Activated T-helper 9 cell treated with anti-CD3 and anti-CD28 coated beads, Interleukin-2, amount 50 U/mL, for 16 hours (primary cell): ENCODE results near the gene TRPC4.

Experiments used
- DNase-seq: peaks from one replicate; pipeline ENCODE4 v3.0.0-alpha.2; 2020; ENCODE audit warnings: low read depth

The TRPC4 gene

DNA sequence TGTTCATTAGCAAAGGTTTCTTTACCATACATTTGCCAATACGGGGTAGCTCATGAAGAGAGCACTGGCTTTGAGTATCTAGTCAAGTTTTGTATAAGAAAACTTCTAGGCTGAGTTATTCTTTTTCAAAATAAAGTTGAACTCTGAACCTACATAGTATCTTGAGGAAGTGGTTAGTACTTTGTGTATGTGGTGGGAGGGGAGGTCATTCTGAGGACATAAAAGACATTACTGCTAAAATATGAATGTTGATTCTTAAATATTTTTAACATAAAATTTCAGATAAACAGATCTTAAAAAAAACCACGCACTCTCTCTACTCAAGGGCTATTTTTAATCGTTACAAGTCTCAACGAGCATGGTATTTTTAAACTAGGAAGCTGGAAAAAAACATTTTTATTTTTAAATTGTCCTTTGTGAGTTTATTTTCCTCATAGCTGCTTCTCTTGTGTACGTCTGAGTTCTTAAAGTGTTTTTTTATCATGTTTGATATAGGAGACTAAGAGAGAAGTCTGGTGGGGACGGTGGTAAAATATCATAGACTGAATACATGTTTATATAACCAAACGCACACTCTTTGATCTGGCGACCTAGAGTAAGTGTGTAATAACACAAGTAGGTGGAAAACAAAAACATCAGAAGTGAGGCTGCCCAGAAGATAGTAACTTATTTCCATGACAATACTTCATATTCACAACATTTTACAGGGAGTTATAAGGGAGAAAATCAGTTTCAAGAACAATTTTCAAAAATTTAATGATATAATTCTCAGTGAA is 153.0 kb downstream of the TRPC4 start:
- DNase-seq: no peak

DNA sequence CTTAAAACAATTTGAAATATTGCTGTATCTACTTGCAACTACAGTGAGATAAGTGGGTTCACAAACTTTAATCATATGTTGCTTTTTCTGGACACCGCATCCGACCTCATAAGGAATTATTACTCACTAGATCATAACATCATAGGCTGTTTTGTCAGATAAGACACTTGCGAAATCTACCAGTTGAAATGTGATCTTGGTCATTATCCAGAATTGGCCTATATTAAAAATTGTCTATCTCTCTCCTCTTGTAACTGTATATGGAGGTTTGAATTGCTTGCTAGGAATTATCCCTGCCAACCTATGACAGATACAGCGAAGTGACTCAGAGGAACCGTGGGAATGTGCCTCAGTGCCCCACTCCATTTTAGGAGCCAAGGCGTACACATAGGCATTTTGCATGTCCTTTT is 154.0 kb downstream of the TRPC4 start:
- DNase-seq: no peak

DNA sequence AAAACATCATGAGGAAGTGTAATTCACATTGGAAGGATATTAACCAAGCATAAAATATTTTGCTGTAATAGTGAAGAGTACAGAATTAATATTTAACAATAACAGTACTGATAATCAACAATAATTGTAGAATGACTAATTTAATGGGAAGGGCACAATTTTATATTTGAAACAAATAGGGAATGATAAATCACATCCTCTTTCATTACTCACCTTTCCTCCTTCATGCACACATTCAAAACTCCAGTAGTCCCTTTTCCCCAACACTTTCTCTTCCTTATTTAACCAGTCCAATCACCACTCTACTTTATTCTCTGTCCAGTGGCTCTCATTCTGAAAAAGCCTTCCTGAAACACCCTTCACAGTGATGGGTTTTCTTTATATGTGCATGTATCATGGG is 160.3 kb downstream of the TRPC4 start:
- no peak for DNase-seq

DNA sequence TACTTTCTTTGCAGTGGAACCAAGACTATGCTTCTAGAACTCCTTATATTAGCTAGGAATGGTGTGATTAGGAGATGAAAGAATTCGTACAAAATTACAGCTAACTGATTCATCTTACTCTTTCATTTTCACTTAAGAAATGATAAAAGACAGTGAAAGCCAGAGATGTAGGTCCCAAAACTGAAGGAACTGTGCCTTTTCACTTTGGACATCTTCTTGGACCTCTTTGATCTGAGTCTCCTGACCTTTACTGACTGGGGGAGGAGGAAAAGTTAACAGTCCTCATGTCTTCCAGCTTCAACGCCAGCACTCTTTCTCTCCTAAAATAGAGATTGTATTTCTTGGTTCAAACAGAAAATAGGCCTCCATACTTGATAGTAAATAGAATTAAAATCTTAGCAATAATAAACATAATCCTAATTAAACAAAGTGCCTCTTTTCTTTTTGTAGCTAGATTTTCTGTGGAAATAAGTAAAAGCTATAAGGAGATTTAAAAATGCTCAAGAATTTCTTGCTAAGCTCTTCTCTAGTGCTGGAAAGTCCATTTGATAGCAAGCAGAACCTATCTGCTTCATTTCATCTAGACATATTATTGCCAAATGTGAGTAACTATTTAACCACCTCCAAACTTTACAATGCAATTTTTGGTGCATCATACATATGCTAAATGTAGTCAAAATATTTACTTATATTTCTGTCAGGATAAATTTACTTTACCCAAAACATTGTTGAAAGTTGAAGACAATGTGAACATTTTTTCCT is 161.7 kb downstream of the TRPC4 start:
- DNase-seq: no peak

DNA sequence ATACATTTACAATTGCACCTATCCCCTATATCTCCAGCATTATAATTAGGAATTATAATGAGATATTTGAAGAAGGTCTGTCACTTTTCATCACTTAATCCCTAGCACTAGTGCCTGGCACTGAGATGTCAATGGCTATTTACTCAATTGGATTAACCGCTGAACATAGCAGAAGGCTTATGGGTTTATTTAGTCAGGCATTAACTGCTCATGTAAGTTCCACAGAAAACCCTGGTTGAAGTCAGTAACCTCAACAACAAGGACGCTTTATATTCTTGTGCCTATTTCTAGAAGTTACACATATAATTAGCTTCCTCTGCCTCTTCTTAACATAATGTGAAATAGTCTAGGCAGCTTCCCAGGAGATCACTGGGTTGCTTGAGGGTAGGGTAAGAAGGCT is 163.5 kb downstream of the TRPC4 start:
- no peak for DNase-seq

DNA sequence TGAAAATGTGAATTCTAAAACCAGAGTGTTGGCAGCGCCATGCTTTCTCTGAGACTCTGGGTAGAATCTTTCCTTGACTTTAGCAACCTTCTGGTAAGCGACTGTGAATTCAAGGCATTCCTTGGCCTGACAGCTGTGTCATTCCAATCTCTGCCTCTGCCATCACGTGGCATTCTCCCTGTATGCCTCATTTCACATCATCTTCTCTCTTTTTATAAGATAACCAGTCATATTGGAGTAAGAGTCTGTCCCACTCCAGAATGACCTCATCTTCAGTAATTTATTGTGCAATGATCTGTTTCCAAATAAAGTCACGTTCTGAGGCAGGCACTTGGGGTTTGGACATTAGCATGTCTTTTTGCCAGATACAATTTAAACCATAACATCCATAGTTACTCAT is 167.6 kb downstream of the TRPC4 start:
- no peak for DNase-seq

DNA sequence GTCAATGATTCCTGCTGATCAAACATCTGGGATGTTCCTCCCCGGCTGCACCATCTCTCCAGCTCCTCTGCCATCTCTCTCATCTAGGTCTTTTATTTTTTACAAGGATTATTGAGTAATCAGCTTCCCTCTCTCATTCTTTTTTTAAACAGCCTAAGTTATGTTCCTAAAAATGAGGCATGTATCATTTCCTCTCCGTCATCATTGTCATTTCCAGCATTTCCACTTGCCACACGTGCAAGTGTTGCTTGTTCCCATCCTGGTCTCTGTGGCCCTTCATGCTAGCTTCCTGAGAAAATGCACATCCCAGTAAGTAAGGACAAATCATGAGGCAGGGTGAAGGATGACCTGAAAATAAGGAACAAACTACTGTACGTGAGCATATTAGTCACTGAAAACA is 168.3 kb downstream of the TRPC4 start:
- DNase-seq: no peak

DNA sequence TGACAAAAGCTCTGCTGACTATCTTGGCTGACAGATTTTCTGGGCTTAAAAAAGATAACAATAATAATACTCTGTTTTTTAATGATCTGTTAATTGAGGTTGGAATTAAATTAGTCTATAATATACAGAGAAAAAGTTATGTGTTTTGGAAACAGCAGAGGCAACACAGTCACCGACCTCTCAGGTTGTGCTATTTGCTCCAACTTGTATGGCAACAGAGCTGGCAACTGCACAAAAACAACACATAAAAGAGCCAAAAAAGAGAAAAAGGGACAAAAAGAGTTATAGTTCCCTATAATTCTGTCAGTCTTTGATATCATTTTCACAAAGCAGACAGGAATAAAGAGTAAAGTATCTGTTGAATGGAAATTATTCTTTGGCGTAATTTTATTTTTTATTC is 168.7 kb downstream of the TRPC4 start:
- no peak for DNase-seq

DNA sequence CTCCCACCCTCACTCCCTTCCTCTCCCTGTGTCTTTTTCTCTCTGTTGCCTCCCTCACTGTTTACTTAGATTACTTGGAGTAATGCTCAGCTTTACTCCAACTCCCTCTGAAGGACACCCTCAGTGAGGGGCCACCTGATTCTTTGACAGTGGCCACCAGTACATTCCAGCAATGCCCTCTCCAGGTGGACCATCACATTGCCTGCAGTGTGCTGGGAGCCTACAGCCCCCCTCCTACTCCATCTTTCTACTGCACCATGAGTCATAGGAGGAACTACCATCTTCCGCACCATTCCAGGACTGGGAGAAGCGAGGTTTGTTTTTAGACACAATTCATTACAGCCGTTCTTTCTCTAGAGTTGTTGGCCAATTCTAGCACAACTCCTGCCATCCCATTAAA is 174.4 kb downstream of the TRPC4 start:
- DNase-seq: no peak

DNA sequence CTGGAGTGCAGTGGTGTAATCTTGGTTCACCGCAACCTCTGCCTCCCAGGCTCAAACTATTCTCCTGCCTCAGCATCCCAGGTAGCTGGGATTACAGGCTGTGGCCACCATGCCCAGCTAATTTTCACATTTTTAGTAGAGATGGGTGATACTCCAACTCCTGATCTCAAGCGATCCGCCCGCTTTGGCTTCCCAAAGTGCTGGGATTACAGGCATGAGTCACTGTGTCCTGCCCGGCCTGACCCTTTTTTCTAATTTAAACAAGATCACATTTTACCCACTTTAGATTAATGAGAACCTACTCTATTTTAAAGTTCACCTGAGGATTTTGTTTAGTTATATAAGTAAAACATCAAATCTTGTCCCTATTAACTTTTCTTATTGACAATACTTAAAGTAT is 179.2 kb downstream of the TRPC4 start:
- DNase-seq: no peak

DNA sequence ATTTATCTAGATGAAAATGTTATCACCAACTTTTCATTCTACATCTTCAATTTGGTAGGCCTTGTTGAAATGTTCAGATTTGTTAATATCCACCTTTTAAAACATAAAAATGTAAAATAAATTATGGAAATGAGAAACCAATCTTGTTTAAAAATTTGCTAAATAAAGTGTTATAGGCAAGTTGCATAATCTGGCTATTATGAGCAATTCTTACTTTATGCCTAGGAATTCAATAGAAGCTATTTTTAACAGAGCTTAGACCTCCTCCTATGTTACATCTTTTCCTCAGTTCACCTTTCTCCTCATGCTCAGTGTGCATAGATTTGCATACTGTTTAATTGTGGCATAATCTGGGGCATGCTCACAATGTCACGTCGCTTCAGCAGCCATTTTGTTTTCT is 183.1 kb downstream of the TRPC4 start:
- no peak for DNase-seq

DNA sequence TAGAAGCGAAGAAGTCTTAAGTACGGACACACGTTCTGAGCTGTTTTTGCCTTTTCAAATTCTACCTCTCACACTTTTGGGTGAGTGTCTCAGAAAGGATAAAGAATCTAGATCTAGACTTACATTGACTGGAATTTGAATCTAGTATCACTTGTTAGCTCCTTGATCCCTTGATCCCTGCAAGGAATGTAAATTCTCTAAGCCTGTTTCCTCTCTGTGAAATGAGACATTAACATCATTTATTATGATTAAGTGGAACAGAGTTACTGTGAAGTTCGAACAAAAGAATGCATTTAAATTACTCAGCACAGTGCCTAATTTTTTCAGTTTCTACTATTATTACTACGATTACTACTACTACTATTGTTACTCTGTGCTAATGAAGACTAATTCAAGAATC is 184.4 kb downstream of the TRPC4 start:
- DNase-seq: no peak

DNA sequence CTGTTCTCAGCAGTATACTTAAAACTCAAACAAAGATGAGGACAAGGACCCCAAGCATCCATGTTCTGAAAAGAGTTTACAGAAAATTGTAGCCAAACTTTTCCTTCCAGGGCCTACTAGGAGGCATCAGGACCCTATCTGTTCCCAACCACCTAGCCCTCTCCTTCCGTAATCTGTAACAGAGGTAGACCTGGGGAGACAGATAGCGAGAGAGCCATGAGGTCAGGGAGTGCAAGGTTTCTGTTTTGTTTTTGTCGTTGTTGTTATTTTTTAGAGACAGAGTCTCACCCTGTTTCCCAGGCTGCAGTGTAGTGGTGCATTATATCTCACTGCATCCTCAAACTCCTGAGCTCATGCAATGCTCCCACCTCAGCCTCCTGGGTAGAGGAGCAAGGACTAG is 187.1 kb downstream of the TRPC4 start:
- DNase-seq: no peak

DNA sequence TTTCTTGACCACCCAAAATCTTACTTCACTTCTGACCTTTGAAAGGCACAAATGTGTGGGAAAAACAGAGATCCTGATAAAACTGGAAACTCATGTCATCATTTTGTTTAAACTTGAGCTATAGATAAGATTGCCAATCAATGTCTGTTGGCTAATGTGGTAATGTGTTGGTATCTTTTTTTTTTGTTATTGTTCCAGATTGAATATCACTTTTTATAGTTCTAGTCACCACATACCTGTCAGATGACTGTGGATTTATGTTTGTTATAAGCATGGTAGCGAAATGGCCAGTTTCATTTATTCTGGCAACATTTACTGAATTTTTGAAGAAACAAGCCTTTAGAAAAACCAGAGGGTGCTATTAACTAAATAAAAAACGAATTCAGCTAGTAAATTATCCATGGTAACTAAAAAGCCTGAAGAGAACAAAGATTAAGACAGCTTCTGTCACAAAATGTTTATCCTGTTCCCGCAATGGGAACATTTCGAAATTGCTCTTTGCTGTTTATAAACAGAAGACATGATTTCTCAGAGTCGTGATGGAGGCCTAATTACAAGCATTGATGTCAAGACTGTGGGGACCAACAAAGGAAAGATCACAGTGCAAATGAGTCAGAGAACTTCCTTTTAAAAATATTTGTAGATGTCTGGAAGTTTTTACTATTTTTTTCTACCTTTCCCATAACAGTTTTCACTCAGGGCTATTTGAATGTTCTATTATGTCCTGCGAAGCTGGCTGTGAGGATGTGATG is 188.1 kb downstream of the TRPC4 start:
- DNase-seq: no peak

DNA sequence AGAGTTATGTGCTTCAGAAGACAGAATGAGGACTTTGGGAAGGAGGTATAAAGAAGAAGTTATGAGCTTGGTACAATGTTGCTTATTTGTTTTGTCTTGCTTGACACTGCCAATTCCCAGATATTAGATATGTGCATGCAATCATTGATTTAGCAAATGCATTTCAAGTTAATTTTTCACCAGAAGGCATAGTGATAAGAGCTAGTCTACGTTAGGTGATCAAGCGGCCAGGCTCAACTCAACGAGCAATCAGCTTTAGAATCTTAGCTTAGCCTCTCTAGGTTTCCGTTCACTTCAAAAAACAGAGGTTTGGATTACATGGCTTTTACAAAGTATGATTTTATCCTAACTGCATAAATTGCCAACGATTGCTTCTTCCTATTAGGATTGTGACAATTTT is 189.4 kb downstream of the TRPC4 start:
- DNase-seq: no peak

DNA sequence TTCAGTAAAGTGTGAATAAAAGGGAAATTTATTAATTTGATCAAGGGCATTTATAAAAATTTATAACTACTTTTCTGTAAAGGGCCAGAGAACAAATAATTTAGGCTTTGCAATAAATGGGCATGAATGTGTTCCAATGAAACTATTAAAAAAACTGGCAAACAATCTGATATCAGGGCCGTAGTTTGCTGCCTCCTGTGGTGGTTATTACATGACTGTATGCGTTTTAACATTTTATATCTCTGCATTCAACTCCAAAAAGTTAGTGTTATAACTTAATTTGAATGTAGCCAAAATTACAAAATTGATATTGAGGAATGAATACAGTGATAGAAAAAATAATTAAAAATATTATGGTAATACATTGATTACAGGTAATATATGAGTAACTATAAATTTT is 190.5 kb downstream of the TRPC4 start:
- no peak for DNase-seq

DNA sequence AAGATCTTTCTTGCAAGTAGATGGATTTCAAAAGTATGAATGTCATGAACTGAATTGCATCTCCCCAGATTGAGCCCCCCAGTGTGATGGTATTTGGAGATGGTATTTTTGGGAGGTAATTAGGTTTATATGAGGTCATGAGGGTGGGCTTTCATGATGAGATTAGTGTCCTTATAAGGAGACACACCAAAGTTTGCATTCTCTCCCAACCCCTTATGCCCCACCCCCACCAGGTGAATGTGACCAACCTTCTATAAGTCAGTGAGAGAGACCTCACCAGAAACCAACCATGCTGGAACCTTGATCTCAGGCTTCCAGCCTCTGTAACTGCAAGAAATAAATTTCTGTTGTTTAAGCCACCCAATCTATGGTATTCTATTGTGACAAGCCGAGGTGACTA is 199.7 kb downstream of the TRPC4 start:
- no peak for DNase-seq

DNA sequence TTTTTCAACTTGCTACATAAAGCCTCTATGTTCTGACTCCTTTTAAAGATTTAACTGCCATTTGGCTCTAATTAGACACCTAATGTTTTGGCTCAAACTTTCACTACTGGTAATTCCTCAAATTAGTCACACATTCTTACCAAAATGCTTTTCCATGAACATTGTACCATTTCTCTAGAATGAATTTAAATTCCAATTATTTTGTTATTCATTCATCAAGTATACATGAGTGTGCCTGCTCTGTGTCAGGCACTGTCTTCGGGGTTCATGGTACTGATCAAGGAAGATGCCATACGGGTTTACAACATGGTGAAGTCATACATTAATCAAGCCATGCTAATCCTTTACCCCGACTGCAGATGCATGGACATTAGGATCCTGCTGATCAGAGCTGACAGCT is 201.9 kb downstream of the TRPC4 start:
- DNase-seq: no peak

DNA sequence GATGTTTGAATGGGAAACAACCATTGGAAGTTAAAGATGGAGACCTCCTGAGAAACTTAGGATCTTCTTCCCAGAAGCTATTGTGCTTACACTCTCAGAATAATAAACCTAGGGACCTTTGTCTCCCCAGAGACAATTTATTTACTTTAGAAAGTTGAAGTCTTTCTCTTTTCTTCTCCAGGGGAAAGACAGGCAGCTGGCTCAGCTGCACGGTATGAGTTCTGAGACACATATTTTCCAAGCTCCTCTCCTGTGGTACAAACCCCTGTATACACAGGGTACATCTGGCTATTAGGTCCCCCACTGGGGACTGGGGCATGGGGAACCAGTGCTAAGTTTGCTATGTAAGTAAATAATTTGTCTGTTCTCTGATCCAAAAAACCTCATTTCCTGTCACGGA is 203.5 kb downstream of the TRPC4 start:
- no peak for DNase-seq

DNA sequence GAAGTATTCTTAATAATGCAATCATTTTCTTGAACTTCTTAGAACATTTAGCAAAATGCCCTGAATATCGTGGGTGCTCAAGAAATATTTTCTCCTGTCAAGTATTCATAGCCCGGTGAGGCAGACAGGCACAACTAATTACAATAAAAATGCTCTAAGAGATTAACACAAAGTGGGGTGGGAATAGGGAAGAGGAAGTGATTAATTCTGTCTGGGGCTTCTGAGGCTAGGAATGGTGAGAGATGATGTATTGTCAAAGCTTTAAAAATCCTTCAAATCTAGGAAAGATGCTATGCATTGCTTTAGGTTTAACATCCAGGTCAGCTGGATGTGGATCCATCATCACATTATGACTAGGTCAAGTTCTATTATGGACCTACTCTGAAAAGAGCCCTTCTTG is 204.2 kb downstream of the TRPC4 start:
- no peak for DNase-seq

DNA sequence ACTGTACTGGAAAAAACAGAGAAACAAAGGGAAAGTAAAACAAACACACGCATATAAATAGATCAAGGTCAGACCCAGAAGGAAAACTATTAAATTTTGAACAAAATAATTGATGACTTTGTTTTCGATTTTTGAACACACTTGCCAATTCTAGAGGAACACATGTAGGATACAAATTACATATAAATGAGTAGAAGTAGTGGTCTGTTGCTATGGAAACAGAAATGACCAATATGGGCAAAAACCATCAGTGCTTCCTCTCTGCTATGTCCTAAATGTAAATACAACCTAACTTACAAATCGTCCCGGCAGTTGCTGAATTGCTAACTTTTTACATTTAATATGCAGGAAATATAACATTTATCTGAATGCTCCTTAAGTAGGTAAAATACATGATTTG is 205.8 kb downstream of the TRPC4 start:
- DNase-seq: no peak

DNA sequence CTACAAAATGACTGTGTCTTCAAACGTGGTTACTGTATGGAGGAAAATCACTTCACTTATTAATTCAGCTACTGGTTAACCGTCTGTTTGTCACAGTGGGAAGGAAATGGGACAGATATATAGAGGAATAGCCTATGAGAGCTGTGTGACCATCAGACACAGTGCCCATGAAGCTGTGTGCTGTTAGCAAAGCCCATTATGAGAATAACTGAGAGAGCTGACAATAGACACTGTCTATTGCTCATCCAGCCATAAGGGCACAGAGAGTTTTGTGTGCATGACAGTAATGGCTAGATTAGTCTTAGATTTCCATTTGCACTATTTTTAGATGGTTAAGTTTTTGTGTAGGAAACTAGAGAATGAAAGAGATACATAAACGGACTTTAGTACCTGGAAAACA is 206.9 kb downstream of the TRPC4 start:
- DNase-seq: no peak

DNA sequence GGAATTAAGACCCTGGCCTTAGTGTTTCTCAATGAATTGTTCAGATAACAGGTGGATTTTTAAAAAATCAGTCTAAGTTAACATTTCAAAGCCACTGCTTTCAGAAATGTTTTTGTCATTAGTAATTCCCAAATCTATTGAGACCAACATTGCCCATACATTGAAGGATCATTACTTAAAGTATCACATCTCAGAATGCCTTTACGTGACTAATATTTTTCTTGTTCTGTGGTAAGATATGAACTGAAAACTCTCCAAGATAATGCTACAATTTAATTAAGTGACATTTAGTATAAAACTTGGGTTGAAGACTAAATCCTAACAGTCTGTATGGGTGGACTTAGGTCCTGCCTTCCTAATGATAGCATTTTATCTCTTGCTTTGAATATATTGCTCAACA is 211.6 kb downstream of the TRPC4 start:
- no peak for DNase-seq
